ENCODE data around the gene BTBD1. TPM values are rescaled to one million over a fixed set of nuclear protein-coding genes. Genes with fewer than 3 reads are reported as not detected.
A peak's percentile ranks its signal among the peaks of the same experiment; 100 is the strongest.

Gene BTBD1
- total RNA-seq (2021; ENCODE audit: unreplicated experiment) (80.0 TPM), Bru-seq, nascent RNA (percentile 94 among the genes with signal in this experiment), BruChase-seq, experiment 1, labeled RNA remaining after a 6-hour chase (percentile 93 among the genes with signal in this experiment), BruChase-seq, experiment 2, labeled RNA remaining after a 2-hour chase (percentile 86 among the genes with signal in this experiment)
- polyA plus RNA-seq (2012): 26.7 and 37.1 TPM in 2 replicates
- long read RNA-seq, transcript BTBD1-201 (8 exons, 3,297 nt): major isoform, 298 of 343 reads
- long read RNA-seq, partial matches to known transcripts: 9 of 343 reads
- long read RNA-seq, other reads (novel, unspliced or antisense): 32 of 343 reads

DNA sequence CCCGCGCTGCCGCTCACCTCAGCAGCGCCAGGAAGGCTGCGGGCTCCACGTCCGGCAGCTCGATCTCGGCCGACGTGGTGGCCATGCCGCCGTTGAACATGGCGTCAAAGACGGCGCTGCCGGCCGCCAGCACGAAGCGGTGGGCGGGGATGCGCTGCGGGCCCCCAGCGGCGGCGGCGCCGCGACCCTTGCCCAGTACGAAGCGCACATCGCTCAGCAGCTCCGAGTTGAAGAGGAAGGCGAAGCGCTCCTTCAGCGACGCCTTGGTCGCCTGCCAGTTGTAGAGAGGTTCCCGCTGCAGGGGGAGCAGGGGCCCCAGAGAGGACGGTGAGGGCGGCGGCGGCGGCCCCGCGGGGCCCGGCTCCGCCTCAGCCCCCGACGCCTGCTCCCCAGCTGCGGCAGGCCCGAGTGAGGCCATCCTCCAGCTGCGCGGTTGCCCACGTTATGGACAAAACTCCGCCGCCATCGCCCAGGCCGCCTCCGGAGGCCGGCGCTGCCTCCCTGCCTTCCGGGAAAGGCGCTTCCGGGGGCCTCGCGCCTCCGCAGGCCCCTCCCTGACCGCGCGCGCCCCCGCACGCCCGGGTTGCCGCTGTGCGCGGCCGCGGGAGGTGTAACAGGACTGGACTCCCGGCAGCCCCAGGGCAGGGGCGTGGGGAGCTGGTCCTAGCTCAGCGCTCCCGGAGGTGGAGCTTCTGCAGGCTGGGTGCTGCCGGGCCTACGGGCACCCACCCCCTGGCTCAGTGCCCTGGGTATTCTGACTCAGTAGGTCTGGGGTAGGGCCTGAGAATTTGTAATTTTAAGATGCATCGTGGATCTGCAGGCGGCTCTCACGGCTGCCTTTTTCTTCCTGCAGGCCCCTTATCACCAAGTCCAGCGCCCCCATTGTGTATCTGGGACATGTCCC lies at the start of gene BTBD1:
TSS of gene BTBD1 (minus strand) at position 519 of the 904 bp plus-strand sequence. CDS start at position 418, 101 bp downstream.
- Histone ChIP-seq H3K4me2 (ENCODE audit: low read length) (peak within 1 kb of the TSS; percentile 87), H3K4me3 (replicated peaks in 1 of 2; ENCODE audit: low read depth in 1 of 2, low read length in 2 of 2) (peak within 1 kb of the TSS; percentile 66 to 91), H3K27ac (ENCODE audit: low read depth, low read length) (peak within 1 kb of the TSS; percentile 97), H3K9me2 (ENCODE audit: insufficient read depth) (no peaks in the 10 kb centered on the region), H3K9me3 (ENCODE audit: control insufficient read depth in 1 of 2, insufficient read depth in 1 of 2, low read depth in 1 of 2, low read length in 2 of 2) (no peaks in the 10 kb centered on the region), H3K9ac (ENCODE audit: low read length) (peak within 1 kb of the TSS; percentile 90), H3K36me3 (ENCODE audit: control insufficient read depth in 1 of 2, insufficient read depth in 2 of 2, low read length in 2 of 2) (peaks cover 0 to 16% of the 10 kb centered on the region in 2 experiments; a peak in 1 of 4 replicates), H2AFZ (ENCODE audit: low read depth, low read length, poor library complexity, severe bottlenecking) (no peak within 1 kb of the TSS), H3K4me1 (ENCODE audit: control insufficient read depth in 1 of 2, insufficient read depth in 2 of 2, low read length in 2 of 2) (peaks cover 9 to 22% of the 10 kb centered on the region in 2 experiments; a peak in 3 of 4 replicates), H3K27me3 (ENCODE audit: insufficient read depth, low read length) (no peaks in the 10 kb centered on the region), H3K79me2 (ENCODE audit: insufficient read depth, low read length) (peaks cover 49% of the 10 kb centered on the region), H4K20me1 (ENCODE audit: insufficient read depth) (peaks cover 8% of the 10 kb centered on the region; the same call in 1 of the 2 replicates)
- DNase-seq (ENCODE audit: low read depth, low spot score) (peak; percentile 87), ATAC-seq (peak; percentile 97)
- BruUV-seq (replicated peaks): no TSS peak
- RAD21 ChIA-PET (ENCODE audit: low non-redundant PET in 1 of 2, low total read pairs in 2 of 2, uncharacterized antibody in 2 of 2, unreplicated experiment in 2 of 2): interaction anchor here in 1 of 2 experiments (0.6 kb wide), 1 partner anchor 214 kb away, joined by 4 read pairs; no protein-coding TSS in a partner anchor
- CTCF ChIA-PET: interaction anchor here (1.2 kb wide), 1 partner anchor 314 kb away, joined by 4 read pairs; no protein-coding TSS in a partner anchor
- intact Hi-C loops (cut with micrococcal nuclease): no loop called here
- POLR2A ChIA-PET: interaction anchor here (0.8 to 1.0 kb wide), 5 partner anchors 10 to 62 kb away, joined by 3 read pairs; no protein-coding TSS in a partner anchor
- TF ChIP-seq, protein P1, sequence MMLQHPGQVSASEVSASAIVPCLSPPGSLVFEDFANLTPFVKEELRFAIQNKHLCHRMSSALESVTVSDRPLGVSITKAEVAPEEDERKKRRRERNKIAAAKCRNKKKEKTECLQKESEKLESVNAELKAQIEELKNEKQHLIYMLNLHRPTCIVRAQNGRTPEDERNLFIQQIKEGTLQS (IDR thresholded peaks at IDR 0.05): no peak
- TF ChIP-seq ELF1 (IDR thresholded peaks at IDR 0.05; ENCODE audit: borderline replicate concordance, low read depth) (peak; percentile 44; the same call in 1 of the 2 replicates), SIN3A (IDR thresholded peaks at IDR 0.05; ENCODE audit: low read depth) (peak; percentile 84; the same call in 1 of the 2 replicates), RAD21 (IDR thresholded peaks at IDR 0.05; ENCODE audit: low read depth) (no peak), SP1 (IDR thresholded peaks at IDR 0.05; ENCODE audit: low read depth) (peak; percentile 62), FOSL1 (IDR thresholded peaks at IDR 0.05; ENCODE audit: low read depth) (no peak), EGR1 (IDR thresholded peaks at IDR 0.05; ENCODE audit: low read depth) (peak; percentile 96), TCF7L2 (IDR thresholded peaks at IDR 0.05; ENCODE audit: borderline replicate concordance, extremely low read depth, insufficient read depth, insufficient read length) (no peak), ZFX (IDR thresholded peaks at IDR 0.05) (peak; percentile 90), CEBPB (IDR thresholded peaks at IDR 0.05; ENCODE audit: low read depth) (no peak), POLR2AphosphoS5 (IDR thresholded peaks at IDR 0.05; ENCODE audit: low read depth, low read length) (peak; percentile 92), YY1 (IDR thresholded peaks at IDR 0.05; ENCODE audit: extremely low read depth, insufficient replicate concordance, low read depth, low read length) (peak; percentile 60), SRF (IDR thresholded peaks at IDR 0.05; ENCODE audit: low read depth) (peak; percentile 79; the same call in 1 of the 2 replicates)
- TF ChIP-seq, protein P2, sequence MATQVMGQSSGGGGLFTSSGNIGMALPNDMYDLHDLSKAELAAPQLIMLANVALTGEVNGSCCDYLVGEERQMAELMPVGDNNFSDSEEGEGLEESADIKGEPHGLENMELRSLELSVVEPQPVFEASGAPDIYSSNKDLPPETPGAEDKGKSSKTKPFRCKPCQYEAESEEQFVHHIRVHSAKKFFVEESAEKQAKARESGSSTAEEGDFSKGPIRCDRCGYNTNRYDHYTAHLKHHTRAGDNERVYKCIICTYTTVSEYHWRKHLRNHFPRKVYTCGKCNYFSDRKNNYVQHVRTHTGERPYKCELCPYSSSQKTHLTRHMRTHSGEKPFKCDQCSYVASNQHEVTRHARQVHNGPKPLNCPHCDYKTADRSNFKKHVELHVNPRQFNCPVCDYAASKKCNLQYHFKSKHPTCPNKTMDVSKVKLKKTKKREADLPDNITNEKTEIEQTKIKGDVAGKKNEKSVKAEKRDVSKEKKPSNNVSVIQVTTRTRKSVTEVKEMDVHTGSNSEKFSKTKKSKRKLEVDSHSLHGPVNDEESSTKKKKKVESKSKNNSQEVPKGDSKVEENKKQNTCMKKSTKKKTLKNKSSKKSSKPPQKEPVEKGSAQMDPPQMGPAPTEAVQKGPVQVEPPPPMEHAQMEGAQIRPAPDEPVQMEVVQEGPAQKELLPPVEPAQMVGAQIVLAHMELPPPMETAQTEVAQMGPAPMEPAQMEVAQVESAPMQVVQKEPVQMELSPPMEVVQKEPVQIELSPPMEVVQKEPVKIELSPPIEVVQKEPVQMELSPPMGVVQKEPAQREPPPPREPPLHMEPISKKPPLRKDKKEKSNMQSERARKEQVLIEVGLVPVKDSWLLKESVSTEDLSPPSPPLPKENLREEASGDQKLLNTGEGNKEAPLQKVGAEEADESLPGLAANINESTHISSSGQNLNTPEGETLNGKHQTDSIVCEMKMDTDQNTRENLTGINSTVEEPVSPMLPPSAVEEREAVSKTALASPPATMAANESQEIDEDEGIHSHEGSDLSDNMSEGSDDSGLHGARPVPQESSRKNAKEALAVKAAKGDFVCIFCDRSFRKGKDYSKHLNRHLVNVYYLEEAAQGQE (IDR thresholded peaks at IDR 0.05; ENCODE audit: low read depth): no peak
- TF ChIP-seq, protein P3, sequence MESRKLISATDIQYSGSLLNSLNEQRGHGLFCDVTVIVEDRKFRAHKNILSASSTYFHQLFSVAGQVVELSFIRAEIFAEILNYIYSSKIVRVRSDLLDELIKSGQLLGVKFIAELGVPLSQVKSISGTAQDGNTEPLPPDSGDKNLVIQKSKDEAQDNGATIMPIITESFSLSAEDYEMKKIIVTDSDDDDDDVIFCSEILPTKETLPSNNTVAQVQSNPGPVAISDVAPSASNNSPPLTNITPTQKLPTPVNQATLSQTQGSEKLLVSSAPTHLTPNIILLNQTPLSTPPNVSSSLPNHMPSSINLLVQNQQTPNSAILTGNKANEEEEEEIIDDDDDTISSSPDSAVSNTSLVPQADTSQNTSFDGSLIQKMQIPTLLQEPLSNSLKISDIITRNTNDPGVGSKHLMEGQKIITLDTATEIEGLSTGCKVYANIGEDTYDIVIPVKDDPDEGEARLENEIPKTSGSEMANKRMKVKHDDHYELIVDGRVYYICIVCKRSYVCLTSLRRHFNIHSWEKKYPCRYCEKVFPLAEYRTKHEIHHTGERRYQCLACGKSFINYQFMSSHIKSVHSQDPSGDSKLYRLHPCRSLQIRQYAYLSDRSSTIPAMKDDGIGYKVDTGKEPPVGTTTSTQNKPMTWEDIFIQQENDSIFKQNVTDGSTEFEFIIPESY (IDR thresholded peaks at IDR 0.05; ENCODE audit: extremely low read depth, insufficient replicate concordance, low read length): peak; percentile 69
- TF ChIP-seq, protein P4, sequence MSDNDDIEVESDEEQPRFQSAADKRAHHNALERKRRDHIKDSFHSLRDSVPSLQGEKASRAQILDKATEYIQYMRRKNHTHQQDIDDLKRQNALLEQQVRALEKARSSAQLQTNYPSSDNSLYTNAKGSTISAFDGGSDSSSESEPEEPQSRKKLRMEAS (IDR thresholded peaks at IDR 0.05): peak; percentile 64

Measured in HCT116 (cell line).